GM19372 (cell line): ENCODE results near the gene RPL14.
"Not testable (repeated sequence)": the region's sequence is repeated elsewhere in the genome, so short reads cannot be mapped to it uniquely, and the experiment has no call there.

Experiments
- ATAC-seq: cut with Tn5 transposase; IDR thresholded peaks from one replicate; pipeline ENCODE4 v1.9.1; 2021; ENCODE audit warnings: mild to moderate bottlenecking, low read depth, moderate library complexity; ENCODE audit not compliant: unreplicated experiment

RPL14 gene

DNA sequence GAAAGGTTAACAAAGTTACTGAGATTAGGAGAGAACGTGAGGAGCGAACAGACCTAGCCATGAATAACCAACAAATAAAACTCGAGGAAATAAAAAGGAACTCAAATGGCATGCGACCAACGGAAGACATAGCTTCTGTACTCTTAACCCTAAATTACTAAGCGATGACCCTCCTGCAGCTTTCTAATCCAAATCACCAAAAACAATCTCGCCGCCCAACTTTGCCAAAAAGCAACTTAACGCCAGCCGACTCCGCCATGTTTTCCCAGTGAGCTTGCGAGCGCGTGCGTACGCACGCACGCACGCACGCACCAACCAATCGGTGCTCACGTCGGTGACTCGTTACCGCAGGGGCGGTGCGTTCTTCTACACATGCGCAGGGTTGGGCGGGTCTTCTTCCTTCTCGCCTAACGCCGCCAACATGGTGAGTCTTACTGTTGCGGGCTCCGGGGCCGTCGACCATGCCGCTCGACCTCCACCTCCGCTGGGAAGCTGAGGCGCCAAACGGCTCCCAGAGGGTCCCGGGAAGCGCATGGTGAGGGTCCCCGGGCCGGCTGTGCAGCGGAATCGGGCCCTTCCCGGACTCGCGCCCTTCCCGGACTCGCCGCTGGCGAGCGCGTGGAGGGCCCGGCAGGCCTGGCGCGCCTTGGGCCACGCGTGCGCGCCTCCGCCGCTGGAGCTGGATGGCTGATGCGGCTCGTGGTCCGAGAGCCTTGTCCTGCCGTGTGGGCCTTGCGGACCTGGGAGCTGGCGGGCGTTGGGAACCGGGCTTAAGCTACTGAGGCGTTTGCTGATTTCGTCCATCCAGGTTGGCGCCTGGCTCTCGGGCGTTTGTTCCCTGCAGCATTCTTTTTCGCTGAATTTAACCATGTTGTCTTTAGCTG is at the start of gene RPL14:
RPL14 (plus strand) TSS at position 400 of the 884 bp plus-strand sequence; CDS start at position 533, 133 bp downstream.
- peak; percentile 61 for ATAC-seq

DNA sequence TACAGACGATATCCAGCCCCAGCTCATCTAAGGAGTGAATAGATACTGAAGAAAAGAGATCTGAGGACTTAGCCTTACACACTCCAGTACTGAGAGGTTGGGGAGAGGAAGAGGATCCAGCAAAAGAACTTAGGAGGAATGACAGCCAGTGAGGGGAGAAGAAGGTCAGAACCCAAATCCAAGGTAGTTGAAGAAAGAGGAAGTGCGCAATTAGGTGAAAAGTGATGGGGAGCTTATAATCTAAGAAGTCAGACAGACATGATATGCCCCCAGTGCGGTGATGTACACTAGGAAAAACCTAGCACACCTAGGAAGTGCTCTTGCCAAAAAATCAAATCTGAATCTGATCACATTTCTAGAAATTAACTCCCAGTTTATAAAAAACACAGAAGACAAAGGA is 49.5 kb upstream of the RPL14 start:
- no peak for ATAC-seq

GRCh38 chr3:40414270-40414669 is 42.9 kb upstream of the RPL14 start:
- no peak for ATAC-seq

DNA sequence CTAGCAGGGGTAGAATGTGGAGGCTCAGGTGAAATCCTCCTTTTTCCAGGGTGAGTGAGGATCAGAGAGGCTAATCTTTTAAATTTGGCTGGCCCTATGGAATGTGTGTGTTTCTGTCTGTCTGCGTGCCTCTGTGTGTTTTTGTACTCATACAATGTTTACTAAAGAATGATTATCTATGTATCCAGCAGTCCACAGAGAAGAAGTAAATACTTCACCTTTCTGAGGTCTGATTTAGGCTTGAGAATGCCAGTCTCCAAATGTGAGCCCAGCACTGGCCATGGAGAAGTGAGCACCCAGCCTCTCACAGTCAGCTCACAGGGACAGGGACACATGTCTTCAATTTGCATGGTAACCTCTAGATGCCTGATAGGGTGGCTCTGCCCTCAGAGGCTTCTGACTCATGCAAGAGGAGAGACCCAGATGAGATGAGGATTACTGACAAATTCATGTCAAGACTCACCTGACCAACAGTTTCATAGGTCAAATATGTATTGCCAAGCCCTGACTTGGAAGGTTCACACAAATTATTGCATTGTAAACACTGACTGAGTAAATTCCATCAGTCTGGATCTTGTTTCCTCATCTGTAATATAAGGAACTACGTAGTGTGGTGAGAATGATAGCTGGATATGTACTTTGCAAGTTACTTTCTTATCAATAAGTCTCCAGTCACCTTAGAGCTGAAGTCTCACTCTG is 39.1 kb upstream of the RPL14 start:
- no peak for ATAC-seq

GRCh38 chr3:40422861-40423260 is 34.3 kb upstream of the RPL14 start:
- no peak for ATAC-seq

DNA sequence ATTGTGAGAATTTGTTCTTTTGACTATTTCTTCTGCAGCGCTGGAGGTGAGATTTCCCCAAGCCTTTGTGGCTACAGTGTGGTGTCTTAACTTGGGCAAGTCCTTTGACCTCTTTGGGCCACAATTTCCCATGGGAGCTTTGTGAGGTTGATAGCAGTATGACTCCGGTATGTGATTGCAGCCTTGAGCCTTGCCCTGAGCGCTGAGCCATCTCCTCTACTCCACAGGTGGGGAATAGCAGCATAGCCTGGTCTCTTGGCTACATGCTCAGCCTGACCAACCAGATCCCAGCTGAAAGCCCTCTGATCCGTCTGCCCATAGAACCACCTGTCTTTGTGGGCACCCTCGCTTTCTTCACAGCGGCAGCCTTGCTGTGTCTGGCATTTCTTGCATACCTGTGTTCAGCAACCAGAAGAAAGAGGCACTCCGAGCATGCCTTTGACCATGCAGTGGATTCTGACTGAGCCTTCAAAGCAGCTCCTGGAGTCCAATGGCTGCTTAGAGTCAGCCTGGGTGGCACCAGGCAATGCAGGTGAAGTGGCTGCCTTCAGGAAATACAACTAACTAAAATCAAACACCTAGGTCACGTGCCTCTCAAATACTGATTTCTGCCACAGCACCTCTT is 30.0 kb upstream of the RPL14 start:
- no peak for ATAC-seq

DNA sequence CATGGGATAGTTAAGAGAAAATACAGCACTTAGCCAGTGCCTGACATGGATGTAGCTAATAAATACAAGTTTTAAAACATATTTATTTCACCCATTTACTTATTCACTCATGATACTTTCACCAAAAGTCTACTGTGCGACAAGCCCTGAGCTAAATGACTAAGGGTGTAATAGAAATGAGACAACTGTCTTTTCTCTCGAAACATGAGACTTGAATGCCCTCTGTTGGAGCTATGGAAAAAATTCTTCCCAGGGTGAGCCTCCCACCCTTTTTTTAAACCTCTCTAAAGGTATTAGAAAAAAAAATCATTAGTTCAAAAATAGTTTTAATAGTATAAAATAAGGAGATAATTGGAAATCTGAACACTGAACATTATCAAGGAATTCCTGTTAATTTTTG is 24.3 kb upstream of the RPL14 start:
- ATAC-seq: no peak

- ATAC-seq: no peak
Observed at GRCh38 chr3:40437889-40438288, 19.2 kb upstream of the RPL14 start.

DNA sequence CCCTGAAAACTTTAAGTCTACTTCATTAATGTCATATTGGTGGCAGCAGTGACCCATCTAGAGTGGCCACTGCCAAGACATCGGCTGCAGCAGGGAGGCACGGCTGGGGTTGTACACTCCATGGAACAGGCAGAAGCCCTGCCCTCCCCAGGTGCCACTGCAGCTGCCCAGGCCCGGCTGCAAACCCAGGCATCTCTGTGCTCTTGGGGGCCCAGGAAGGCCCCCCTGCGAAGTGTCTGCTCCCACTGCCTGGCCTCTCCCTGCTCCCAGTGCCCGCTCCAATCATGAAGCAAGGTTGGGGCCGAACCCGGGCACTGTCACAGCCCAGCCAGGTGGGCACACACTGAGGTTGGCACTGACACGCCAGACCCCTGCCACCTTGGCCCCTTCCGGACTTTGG is 12.1 kb upstream of the RPL14 start:
- no peak for ATAC-seq

- no peak for ATAC-seq
Observed at GRCh38 chr3:40445880-40446279, 11.3 kb upstream of the RPL14 start.

GRCh38 chr3:40450438-40450837 is 6.7 kb upstream of the RPL14 start:
- no peak for ATAC-seq

DNA sequence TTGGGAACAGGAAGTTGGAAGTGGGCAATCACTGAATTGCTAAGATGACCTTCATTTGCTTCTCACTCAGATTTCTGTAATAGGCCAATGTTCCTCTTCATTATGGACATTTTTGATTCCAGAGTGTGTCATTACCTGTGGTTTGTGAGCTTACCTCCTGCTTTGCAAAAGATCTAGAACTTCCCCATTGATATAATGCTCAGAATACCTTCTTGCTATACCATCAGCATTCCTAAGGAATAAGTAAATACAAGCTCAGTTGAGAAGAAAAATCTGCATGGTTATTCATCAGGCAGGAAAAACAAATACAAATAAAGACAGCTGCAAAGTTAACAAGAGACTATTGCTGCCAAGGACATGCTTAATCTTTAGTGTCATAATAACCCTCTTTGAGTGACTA is 5.6 kb upstream of the RPL14 start:
- no peak for ATAC-seq

DNA sequence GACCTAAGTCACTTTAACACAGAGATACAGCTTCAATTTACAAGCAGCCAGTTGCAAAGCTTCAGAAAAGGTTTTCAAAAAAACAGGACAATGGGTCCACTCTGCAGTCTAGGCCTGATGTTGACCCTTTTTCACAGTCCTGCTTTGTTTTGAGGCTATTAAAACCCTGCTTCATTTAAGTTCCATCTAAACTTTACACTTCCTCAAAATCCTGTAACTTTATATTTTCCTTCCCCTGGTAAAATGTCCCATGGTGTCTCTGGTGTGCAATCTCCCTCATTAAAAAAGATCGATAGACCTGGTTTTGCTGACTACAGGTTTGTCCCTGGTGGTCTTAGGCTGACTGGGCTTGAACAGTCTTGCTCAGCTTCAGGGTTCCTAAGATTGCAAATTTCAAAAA is 5.1 kb upstream of the RPL14 start:
- no peak for ATAC-seq

DNA sequence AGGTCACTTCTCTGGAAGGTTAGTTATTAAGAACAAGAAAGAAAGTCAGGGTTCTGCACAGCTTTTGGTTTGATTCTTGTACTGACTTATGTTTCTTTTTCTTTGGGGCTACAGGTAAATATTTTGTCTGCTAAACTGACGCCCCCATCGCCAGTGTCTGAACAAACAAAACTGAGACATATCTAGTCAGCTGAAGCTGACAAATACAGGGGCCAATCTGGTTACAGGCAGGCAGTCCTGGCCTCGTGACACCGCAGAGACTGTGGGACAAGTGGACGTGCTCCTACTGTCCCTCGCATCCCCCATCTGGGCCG is 4.6 kb upstream of the RPL14 start:
- ATAC-seq: no peak

- ATAC-seq: peak; percentile 91
Observed at GRCh38 chr3:40452876-40453730, 4.0 kb upstream of the RPL14 start.

DNA sequence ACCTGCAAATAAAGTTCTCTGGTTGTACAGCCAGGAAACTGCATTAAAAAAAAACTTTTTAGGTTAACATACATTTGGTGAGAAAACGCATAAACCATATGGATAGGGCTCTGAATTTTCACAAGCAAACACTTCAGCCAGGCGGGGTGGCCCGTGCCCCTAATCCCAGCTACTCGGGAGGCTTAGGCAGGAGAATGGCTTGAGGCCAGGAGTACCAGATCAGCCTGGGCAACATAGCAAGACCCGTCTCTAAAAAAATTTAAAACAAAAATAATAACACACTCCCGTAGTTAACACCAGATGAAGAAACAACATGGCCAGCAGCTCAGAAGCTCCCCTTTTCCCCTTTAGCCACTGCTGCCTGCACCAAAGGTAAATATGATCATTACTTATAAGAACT is 3.2 kb upstream of the RPL14 start:
- no peak for ATAC-seq

- ATAC-seq: no peak
Observed at GRCh38 chr3:40455328-40455727, 1.8 kb upstream of the RPL14 start.

- no peak for ATAC-seq
Observed at GRCh38 chr3:40456279-40456939, 730 bp upstream of the RPL14 start.

DNA sequence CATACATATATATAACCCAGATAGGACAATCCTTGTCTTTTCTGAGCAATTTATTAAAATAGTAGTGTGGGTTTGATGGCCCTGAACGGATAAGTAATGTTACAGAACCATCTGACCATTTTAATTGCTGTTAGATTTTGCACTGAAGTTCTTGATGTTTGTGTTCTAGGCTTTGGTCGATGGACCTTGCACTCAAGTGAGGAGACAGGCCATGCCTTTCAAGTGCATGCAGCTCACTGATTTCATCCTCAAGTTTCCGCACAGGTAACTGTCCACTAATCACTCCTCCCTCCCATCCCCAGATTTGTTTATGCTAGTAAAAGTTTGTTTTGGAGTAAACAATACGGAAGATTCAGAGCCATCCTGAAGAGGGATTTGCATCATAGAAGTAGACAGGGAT is 1.3 kb downstream of the RPL14 start:
- no peak for ATAC-seq

DNA sequence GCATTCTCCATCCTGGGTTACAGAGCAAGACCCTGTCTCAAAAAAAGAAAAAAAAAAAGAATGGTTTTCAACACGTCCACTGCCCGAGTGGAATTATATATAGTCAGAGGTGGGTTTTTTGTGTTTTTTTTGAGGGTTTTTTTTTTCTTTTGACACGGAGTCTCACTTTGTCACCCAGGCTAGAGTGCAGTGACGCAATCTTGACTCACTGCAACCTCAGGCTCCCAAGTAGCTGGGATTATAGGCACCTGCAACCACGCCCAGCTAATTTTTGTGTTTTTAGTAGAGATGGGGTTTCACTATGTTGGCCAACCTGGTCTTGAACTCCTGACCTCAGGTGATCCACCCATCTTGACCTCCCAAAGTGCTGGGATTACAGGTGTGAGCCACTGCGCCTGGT is 3.3 kb downstream of the RPL14 start:
- not testable (repeated sequence) for ATAC-seq
